GM12891 (cell line): ENCODE measurements around the gene FAM107A.

Source experiments
- DNase-seq: peaks from one replicate; pipeline ENCODE4 v3.0.0; 2011; ENCODE audit warnings: low spot score; ENCODE audit not compliant: insufficient read length
- FAIRE-seq: peaks from 2 replicates; lab custom pipeline; 2011; peaks lifted over from hg19 to GRCh38; lab: Jason Lieb, UNC
- PAX5 ChIP-seq: IDR thresholded peaks from 2 replicates; pipeline ENCODE4 v1.6.1; 2011; ENCODE audit warnings: low read length, moderate library complexity, mild to moderate bottlenecking; ENCODE audit not compliant: insufficient read depth, severe bottlenecking
- POLR2A ChIP-seq: IDR thresholded peaks from 2 replicates; pipeline ENCODE4 v1.6.1; 2011; ENCODE audit warnings: low read depth, low read length, control low read depth
- POLR2AphosphoS5 ChIP-seq: IDR thresholded peaks from 2 replicates; pipeline ENCODE4 v1.6.1; 2011; ENCODE audit warnings: low read depth, low read length, control low read depth
- POU2F2 ChIP-seq: IDR thresholded peaks from 2 replicates; pipeline ENCODE4 v1.6.1; 2011; ENCODE audit warnings: low read depth, mild to moderate bottlenecking, control low read depth, low read length, moderate library complexity
- SPI1 ChIP-seq: IDR thresholded peaks from 2 replicates; pipeline ENCODE4 v1.6.1; 2011; ENCODE audit warnings: low read depth, low read length, control low read depth
- TAF1 ChIP-seq: IDR thresholded peaks from 2 replicates; pipeline ENCODE4 v1.6.1; 2011; ENCODE audit warnings: low read depth, low read length, control low read depth

The FAM107A gene

DNA sequence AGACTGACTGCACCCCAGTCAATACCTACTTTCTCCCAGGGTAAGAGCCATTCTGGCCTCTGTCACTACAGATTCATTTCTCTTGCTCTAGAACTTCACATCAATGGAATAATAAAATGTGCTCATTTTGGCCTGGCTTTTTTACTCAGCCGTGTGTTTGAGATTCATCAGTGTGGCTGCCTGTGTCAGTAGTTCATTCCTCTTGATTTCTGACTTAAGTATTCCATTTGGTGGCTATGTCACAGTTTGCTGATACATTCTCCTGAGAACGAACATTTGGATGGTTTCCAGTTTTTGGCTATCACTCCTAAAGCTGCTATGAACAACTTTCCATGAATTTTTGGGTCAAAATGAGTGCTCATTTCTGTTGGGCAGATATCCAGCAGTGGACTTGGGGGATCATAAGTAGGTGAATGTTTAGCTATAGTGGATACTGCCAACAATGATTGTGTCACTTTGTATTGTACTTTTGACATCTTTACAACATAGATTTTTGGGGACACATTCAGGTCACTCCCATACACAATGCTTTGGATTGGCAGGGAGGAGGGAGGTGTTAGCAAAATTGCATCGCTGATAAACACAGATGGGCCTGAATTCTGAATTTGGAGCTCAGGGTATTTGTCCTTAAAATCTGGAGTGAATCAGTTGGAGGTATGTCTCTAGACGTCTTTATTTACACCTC is 19.8 kb upstream of the FAM107A start:
- TF ChIP-seq PAX5 (no peak), TAF1 (no peak), SPI1 (no peak), POLR2AphosphoS5 (no peak), POLR2A (no peak), POU2F2 (no peak)
- no peak for FAIRE-seq

DNA sequence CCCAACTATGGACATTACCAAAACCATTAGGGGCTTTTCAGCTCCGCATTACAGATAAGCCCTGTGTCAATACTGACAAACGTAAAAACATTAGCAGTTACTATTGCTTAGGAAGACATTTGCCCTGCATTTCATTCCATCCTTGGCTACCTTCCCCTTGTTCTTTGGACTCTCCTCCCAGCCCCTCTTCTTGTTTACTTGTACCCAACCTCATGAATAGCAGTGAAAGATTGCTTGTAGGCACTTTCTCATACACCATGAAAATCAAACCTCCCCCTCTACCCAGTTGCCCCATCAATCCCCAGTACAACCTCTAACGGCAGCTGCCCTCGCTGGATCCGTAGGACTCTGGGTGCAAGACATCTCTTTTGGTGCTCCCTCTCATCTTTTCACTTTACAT is 16.9 kb upstream of the FAM107A start:
- no peak for DNase-seq

More for the DNA sequence above, 19.8 kb upstream of the FAM107A start:
- no peak for DNase-seq

GRCh38 chr3:58591517-58592510 is 14.6 kb upstream of the FAM107A start:
- TF ChIP-seq PAX5: no peak
- TF ChIP-seq POLR2A: no peak
- no peak for TF ChIP-seq SPI1
- no peak for TF ChIP-seq TAF1
- TF ChIP-seq POU2F2: no peak
- no peak for TF ChIP-seq POLR2AphosphoS5
- FAIRE-seq: no peak
- no peak for DNase-seq

More for the DNA sequence above, 16.9 kb upstream of the FAM107A start:
- TF ChIP-seq POLR2A (no peak), POU2F2 (no peak), POLR2AphosphoS5 (no peak), TAF1 (no peak), PAX5 (no peak), SPI1 (no peak)
- FAIRE-seq: no peak

DNA sequence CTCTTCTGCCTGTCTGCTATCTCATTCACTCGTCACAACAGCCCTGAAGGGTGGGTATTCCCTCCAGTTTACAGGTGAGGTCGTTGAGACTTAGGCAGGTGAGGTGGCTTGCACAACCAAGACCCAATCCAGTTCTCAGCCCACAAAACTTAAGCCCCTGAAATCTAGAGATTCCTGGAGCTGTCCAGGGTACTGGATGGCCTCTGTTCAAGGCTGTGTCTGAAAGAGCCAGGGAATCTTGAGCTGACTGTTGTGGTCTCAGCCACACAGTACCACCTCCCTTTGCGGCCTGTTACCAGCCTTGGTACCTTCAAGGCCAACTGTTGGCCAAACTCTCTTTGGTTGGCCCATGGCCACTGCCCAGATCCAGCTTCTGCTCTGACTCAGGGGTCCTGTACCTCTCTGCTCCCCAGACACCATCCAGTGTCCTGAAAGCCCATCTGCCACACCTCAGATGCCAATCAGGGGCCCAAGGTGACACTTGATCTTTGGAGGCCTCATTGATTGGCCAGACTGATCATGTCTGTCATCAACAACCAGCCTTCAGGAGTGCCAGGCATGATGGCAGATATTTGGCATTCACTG is 10.9 kb upstream of the FAM107A start:
- DNase-seq: no peak
- FAIRE-seq: no peak
- TF ChIP-seq POU2F2: no peak
- no peak for TF ChIP-seq POLR2AphosphoS5
- TF ChIP-seq SPI1: no peak
- no peak for TF ChIP-seq PAX5
- TF ChIP-seq TAF1: no peak
- no peak for TF ChIP-seq POLR2A

DNA sequence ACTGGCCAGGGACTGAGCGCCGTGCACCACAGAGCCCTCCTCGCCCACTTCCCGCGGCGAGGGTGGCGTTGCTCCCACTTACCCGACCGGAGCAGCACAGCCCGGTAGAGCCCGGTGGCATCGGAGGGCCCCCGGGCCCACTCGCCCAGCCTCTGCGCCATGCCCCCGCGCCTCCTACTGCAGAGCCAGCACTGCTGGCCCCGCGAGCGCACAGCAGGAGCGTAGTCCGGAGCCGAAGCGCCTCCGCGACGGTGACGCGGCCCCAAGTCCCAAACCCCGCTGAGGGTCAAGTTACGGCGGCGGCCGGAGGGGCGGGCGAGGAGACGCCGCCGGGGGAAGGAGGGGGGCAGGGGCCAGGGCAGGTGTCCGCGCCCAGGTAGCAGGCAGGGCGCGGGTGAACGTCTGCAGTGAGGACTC is 9.6 kb upstream of the FAM107A start:
- DNase-seq (no peak), FAIRE-seq (no peak)
- TF ChIP-seq POLR2A (no peak), POU2F2 (no peak), PAX5 (no peak), POLR2AphosphoS5 (no peak)

- no peak for DNase-seq
- TF ChIP-seq POU2F2 (no peak), POLR2AphosphoS5 (no peak), SPI1 (no peak), TAF1 (no peak), POLR2A (no peak), PAX5 (no peak)
- no peak for FAIRE-seq
Measured at GRCh38 chr3:58585994-58586393, 8.8 kb upstream of the FAM107A start.

GRCh38 chr3:58585005-58585786 is 8.0 kb upstream of the FAM107A start:
- DNase-seq (peak; percentile 80), FAIRE-seq (peak; percentile 72)
- TF ChIP-seq POLR2AphosphoS5: no peak
- no peak for TF ChIP-seq PAX5
- no peak for TF ChIP-seq POU2F2
- TF ChIP-seq SPI1: no peak
- no peak for TF ChIP-seq POLR2A
- no peak for TF ChIP-seq TAF1

DNA sequence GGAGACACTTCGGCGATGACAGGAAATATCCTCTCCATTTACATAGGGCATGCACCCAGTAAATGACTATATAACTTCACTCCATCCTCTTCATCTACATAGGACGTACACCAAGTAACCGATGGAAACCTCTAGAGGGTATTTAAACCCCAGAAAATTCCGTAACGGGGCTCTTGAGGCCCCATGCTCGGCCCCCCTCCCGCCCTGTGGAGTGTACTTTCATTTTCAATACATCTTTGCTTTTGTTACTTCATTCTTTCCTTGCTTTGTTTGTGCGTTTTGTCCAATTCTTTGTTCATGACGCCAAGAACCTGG is 7.5 kb upstream of the FAM107A start:
- no peak for TF ChIP-seq PAX5
- TF ChIP-seq POLR2A: no peak
- no peak for TF ChIP-seq POU2F2
- FAIRE-seq (no peak), DNase-seq (no peak)

DNA sequence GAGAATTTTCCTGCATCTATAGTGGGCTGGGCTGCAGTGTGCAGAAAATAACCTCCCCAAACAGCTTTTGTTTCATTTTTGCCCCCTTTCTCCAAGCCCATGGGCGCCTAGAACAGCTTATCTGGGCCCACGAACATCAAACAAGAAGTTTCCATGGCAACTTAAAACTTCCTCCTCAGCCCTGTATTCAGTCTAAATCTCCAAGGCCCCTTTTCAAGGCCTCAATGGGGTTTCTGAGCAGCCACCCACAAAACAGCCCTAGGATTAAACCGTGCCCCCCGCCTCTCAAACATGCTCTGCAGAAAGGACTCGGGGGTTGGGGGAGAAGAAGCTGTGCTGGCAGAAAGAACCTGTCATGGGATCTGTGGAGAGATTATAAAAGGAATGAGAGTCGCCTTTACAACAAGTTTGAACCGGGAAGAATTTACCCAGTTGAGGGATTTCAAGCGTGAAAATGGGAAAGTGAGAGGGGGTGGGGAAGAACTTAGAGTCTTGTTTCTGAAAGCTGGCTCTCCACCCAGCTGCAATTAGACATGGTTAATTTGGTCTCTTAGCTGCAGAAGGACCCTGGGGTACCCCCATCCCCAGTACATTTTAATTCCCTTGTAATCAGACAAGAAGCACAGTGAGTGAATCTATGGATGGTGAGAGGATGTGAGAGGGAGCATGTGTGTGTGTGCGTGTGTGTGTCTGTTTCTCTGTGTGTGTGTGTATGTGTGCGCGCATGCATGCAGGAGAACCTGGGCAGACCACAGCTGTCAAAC is 4.3 kb upstream of the FAM107A start:
- DNase-seq: no peak
- peak; percentile 54 for FAIRE-seq
- no peak for TF ChIP-seq TAF1
- no peak for TF ChIP-seq PAX5
- TF ChIP-seq POLR2AphosphoS5: no peak
- TF ChIP-seq POLR2A: no peak
- no peak for TF ChIP-seq SPI1
- TF ChIP-seq POU2F2: no peak
